ENCODE data around the gene CLSTN2. TPM values are rescaled to one million over a fixed set of nuclear protein-coding genes. Genes with fewer than 3 reads are reported as not detected.

Gene CLSTN2
- total and polyA plus RNA-seq, 4 donors: 0.09 to 2.2 (median 0.55) TPM

DNA sequence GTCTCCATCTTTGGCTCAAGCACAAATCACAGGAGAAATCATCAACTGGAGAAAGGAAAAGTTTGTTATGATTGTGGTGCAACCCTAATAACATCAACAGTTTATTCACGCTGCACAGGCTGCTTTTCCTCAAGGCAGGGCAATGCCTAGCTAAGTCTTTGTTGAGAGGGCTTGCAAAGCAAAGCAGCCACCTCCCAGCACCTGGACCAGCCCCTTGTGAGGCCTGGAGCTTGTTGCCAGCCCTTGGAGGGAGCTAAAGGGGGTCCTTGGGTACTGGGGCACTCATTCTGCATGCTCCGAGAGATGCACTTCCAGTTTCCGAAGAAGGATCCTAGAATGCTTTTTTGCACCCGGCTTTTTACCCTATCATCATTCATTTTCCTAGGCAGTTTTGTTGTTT lies 288.2 kb downstream of the CLSTN2 start:
- DNase-seq (ENCODE audit: low spot score): no peak
- peaks cover 0 to 3% (median 0%) of the 10 kb centered on the region in 4 donors for H3K27me3 ChIP-seq (ENCODE audit: control insufficient read depth in 4 of 4, insufficient read depth in 4 of 4, low read length in 3 of 4)
- no peaks in the 10 kb centered on the region for H3K9me3 ChIP-seq (ENCODE audit: control insufficient read depth in 4 of 4, low read length in 3 of 4)
- H3K36me3 ChIP-seq (ENCODE audit: control insufficient read depth in 4 of 4, insufficient read depth in 3 of 4, low read depth in 1 of 4, low read length in 3 of 4): no peaks in the 10 kb centered on the region
- H3K27ac ChIP-seq (ENCODE audit: low read depth in 1 of 2, low read length in 2 of 2): no peak overlapping the region
- WGBS: 85% methylated on average over 4 of the region's 4 CpGs
- H3K4me1 ChIP-seq (ENCODE audit: control insufficient read depth in 4 of 4, insufficient read depth in 4 of 4, low read length in 3 of 4): no peaks in the 10 kb centered on the region
- H3K9ac ChIP-seq (ENCODE audit: low read depth in 1 of 2, low read length in 2 of 2): no peak overlapping the region
- no peak overlapping the region for H3K4me3 ChIP-seq (ENCODE audit: low read depth in 1 of 3, low read length in 3 of 3)
- no peak for TF ChIP-seq TAF1 (conservative IDR thresholded peaks at IDR 0.05)
- no peak for TF ChIP-seq FOXA2 (IDR thresholded peaks at IDR 0.05)
- TF ChIP-seq JUND (IDR thresholded peaks at IDR 0.05): no peak
- no peak for TF ChIP-seq CTCF (IDR thresholded peaks at IDR 0.05; ENCODE audit: low read depth, low read length, missing input control)
- TF ChIP-seq GABPA (IDR thresholded peaks at IDR 0.05 in 1 of 2, conservative IDR thresholded peaks at IDR 0.05 in 1 of 2): no peak
- no peak for TF ChIP-seq REST (IDR thresholded peaks at IDR 0.05)

DNA sequence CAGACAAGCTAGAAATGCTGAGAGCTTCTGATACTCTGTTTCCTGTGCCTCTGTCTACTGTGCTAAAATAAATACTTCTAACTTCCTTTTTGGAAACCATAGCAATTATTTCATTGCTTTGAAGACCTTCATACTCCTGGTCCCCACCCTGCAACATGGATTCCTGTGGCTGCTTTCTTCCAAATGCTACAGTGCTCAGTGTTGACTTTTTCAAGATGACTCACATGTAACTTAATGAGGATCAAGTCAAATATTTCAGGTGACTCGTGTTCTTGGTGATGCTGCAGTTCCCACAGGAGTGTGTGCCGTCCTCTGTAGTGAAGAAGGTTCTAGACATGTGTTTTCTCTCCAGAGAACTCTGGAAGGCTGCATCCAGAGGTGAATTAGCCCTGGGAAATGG lies 288.6 kb downstream of the CLSTN2 start:
- no peaks in the 10 kb centered on the region for H3K4me1 ChIP-seq (ENCODE audit: control insufficient read depth in 4 of 4, insufficient read depth in 4 of 4, low read length in 3 of 4)
- H3K4me3 ChIP-seq (ENCODE audit: low read depth in 1 of 3, low read length in 3 of 3): no peak overlapping the region
- 78% methylated on average over 2 of the region's 2 CpGs for WGBS
- H3K27ac ChIP-seq (ENCODE audit: low read depth in 1 of 2, low read length in 2 of 2): no peak overlapping the region
- no peak for TF ChIP-seq MAX (IDR thresholded peaks at IDR 0.05)
- TF ChIP-seq HNF4G (IDR thresholded peaks at IDR 0.05): no peak
- no peak for TF ChIP-seq SP1 (IDR thresholded peaks at IDR 0.05)
- TF ChIP-seq HNF4A (conservative IDR thresholded peaks at IDR 0.05): no peak
- no peak for TF ChIP-seq RXRA (IDR thresholded peaks at IDR 0.05)
- TF ChIP-seq NR2F2 (IDR thresholded peaks at IDR 0.05): no peak
- no peak for TF ChIP-seq EGR1 (IDR thresholded peaks at IDR 0.05; ENCODE audit: low read depth in 2 of 2)
- TF ChIP-seq FOXA2 (IDR thresholded peaks at IDR 0.05): no peak
- TF ChIP-seq GABPA (IDR thresholded peaks at IDR 0.05 in 1 of 2, conservative IDR thresholded peaks at IDR 0.05 in 1 of 2): no peak
- no peak for TF ChIP-seq FOXA1 (IDR thresholded peaks at IDR 0.05)
- TF ChIP-seq, protein P1, sequence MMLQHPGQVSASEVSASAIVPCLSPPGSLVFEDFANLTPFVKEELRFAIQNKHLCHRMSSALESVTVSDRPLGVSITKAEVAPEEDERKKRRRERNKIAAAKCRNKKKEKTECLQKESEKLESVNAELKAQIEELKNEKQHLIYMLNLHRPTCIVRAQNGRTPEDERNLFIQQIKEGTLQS (IDR thresholded peaks at IDR 0.05): no peak
- TF ChIP-seq CTCF (IDR thresholded peaks at IDR 0.05; ENCODE audit: low read depth, low read length, missing input control): no peak
- TF ChIP-seq YY1 (IDR thresholded peaks at IDR 0.05): no peak
- no peak overlapping the region for H3K9ac ChIP-seq (ENCODE audit: low read depth in 1 of 2, low read length in 2 of 2)
- DNase-seq (ENCODE audit: low spot score): no peak
- H3K36me3 ChIP-seq (ENCODE audit: control insufficient read depth in 4 of 4, insufficient read depth in 3 of 4, low read depth in 1 of 4, low read length in 3 of 4): no peaks in the 10 kb centered on the region
- H3K9me3 ChIP-seq (ENCODE audit: control insufficient read depth in 4 of 4, low read length in 3 of 4): no peaks in the 10 kb centered on the region
- peaks cover 0 to 3% (median 0%) of the 10 kb centered on the region in 4 donors for H3K27me3 ChIP-seq (ENCODE audit: control insufficient read depth in 4 of 4, insufficient read depth in 4 of 4, low read length in 3 of 4)
